HuH-7.5 (cell line): Measurements from ENCODE around the gene PDE8A.

Experiments
- DNase-seq: peaks from one replicate; pipeline ENCODE4 v3.0.0; 2011; ENCODE audit warnings: low spot score

Gene PDE8A

GRCh38 chr15:85088300-85088699 lies 106.6 kb downstream of the PDE8A start:
- no peak for DNase-seq

GRCh38 chr15:85089929-85090597 lies 108.4 kb downstream of the PDE8A start:
- DNase-seq: no peak

- no peak for DNase-seq
These were observed 110.3 kb downstream of the PDE8A start for GRCh38 chr15:85091990-85092389.

GRCh38 chr15:85094685-85095084 lies 113.0 kb downstream of the PDE8A start:
- DNase-seq: no peak

- no peak for DNase-seq
These were observed 113.9 kb downstream of the PDE8A start for GRCh38 chr15:85095566-85095965.

GRCh38 chr15:85097250-85097649 lies 115.6 kb downstream of the PDE8A start:
- no peak for DNase-seq

- DNase-seq: no peak
These were observed 116.1 kb downstream of the PDE8A start for GRCh38 chr15:85097725-85098124.

GRCh38 chr15:85099195-85099803 lies 117.6 kb downstream of the PDE8A start:
- DNase-seq: no peak

GRCh38 chr15:85100186-85100937 lies 118.7 kb downstream of the PDE8A start:
- DNase-seq: no peak

- no peak for DNase-seq
These were observed 122.9 kb downstream of the PDE8A start for GRCh38 chr15:85104584-85104983.

GRCh38 chr15:85108136-85108535 lies 126.5 kb downstream of the PDE8A start:
- no peak for DNase-seq

GRCh38 chr15:85109333-85109732 lies 127.7 kb downstream of the PDE8A start:
- DNase-seq: no peak

- DNase-seq: no peak
These were observed 131.3 kb downstream of the PDE8A start for GRCh38 chr15:85112997-85113396.

- DNase-seq: no peak
These were observed 133.2 kb downstream of the PDE8A start for GRCh38 chr15:85114886-85115285.

- no peak for DNase-seq
These were observed 134.4 kb downstream of the PDE8A start for GRCh38 chr15:85116066-85116465.

GRCh38 chr15:85116494-85116893 lies 134.8 kb downstream of the PDE8A start:
- no peak for DNase-seq

- DNase-seq: no peak
These were observed 135.4 kb downstream of the PDE8A start for GRCh38 chr15:85116925-85117646.

GRCh38 chr15:85118173-85118572 lies 136.5 kb downstream of the PDE8A start:
- no peak for DNase-seq

- DNase-seq: no peak
These were observed 136.9 kb downstream of the PDE8A start for GRCh38 chr15:85118581-85118980.

GRCh38 chr15:85120351-85121113 lies 138.9 kb downstream of the PDE8A start:
- no peak for DNase-seq

GRCh38 chr15:85124173-85124572 lies 142.5 kb downstream of the PDE8A start:
- DNase-seq: no peak
